Transverse colon (tissue), 4 donors: ENCODE measurements around the gene TMEM25. TPM values are rescaled to one million over a fixed set of nuclear protein-coding genes. Genes with fewer than 3 reads are reported as not detected.

Experiments
- DNase-seq: peaks from one replicate; pipeline ENCODE4 v3.0.0-alpha.2; 2019
- H3K27ac ChIP-seq, 4 donors: fragments of 200-600 bp; sonication (generic); 2 replicates each; pipeline ENCODE4 v1.5.1; 2016 to 2018; ENCODE audit warnings: inconsistent platforms in 4 of 4
- H3K27me3 ChIP-seq: fragments of 200-600 bp; sonication (generic); 2 replicates; pipeline ENCODE4 v1.5.1; 2017; ENCODE audit warnings: inconsistent platforms
- H3K36me3 ChIP-seq, 4 donors: fragments of 200-600 bp; sonication (generic); 2 replicates each; pipeline ENCODE4 v1.5.1; 2017 to 2019; ENCODE audit warnings: inconsistent platforms in 4 of 4
- H3K4me1 ChIP-seq, 4 donors: fragments of 200-600 bp; sonication (generic); 2 replicates each; pipeline ENCODE4 v1.5.1; 2017 to 2020; ENCODE audit warnings: inconsistent platforms in 4 of 4
- H3K4me3 ChIP-seq, 4 donors: fragments of 200-600 bp; sonication (generic); 1 replicate in 1 of 4; 2 replicates in 3 of 4; pipeline versions ENCODE4 v1.5.1 to v1.6.1; 2017 to 2019; ENCODE audit warnings: inconsistent platforms in 4 of 4
- H3K9me3 ChIP-seq, 2 donors: fragments of 200-600 bp; sonication (generic); 2 replicates each; pipeline ENCODE4 v1.5.1; 2017 to 2019; ENCODE audit warnings: inconsistent platforms in 2 of 2
- CTCF ChIP-seq, 5 experiments: fragments of 200-600 bp in 3 of 5; fragments of 450-650 bp in 2 of 5; sonication (generic) in 3 of 5; IDR thresholded peaks; 1 replicate in 2 of 5; 2 replicates in 3 of 5; pipeline ENCODE4 v1.5.1; 2016 to 2017; ENCODE audit warnings: antibody characterized with exemption in 5 of 5, inconsistent platforms in 3 of 5, mild to moderate bottlenecking in 2 of 5, moderate library complexity in 1 of 5
- EP300 ChIP-seq: sonication (generic); formaldehyde crosslinking; IDR thresholded peaks from one replicate; pipeline ENCODE4 v1.6.1; 2017; ENCODE audit warnings: antibody characterized with exemption, low read depth
- POLR2A ChIP-seq: fragments of 450-650 bp; IDR thresholded peaks from one replicate; pipeline ENCODE4 v1.6.1; 2016; ENCODE audit warnings: antibody characterized with exemption, mild to moderate bottlenecking, moderate library complexity
- POLR2AphosphoS5 ChIP-seq, 3 donors: sonication (generic); formaldehyde crosslinking; IDR thresholded peaks; one replicate each; pipeline ENCODE4 v1.6.1; 2016; ENCODE audit warnings: antibody characterized with exemption in 3 of 3
- WGBS, 2 donors: methylation state at CpG; one replicate each; pipeline ENCODE4 v1.1.5; 2018; ENCODE audit warnings: low coverage in 1 of 2; 5-methylcytosine and 5-hydroxymethylcytosine counted together
- in situ Hi-C, 4 donors: fragments of 200-750 bp; cut with MboI; loops; one replicate each; pipeline versions ENCODE4 v1.15.0 to v1.15.1; 2017; ENCODE audit warnings: low sequenced_read_pairs in 3 of 4, low pct_ligation_motif_present in 1 of 4, low pct_unique_long_range_greater_than_20kb in 1 of 4
- intact Hi-C: fragments of 100-400 bp; cut with DNase I; formaldehyde crosslinking; loops from one replicate; pipeline ENCODE4 v1.15.1; 2023; ENCODE audit warnings: low total_unique reads
- total RNA-seq, 4 donors: library from RNA; depleted of rRNA; stranded (reverse); fragments of >200 nt; gene quantifications; one replicate each; pipeline ENCODE4 v1.1.0, GENCODE V29; 2016

Gene TMEM25
- total RNA-seq, 4 donors from 2014 or later, result 1.5 to 37.0 (median 14.5) TPM

- H3K4me3 ChIP-seq, result no peak overlapping the region
- H3K4me1 ChIP-seq, result peaks cover 0 to 10% (median 8%) of the 10 kb centered on the region in 4 donors
- TF ChIP-seq CTCF (IDR thresholded peaks at IDR 0.05), result no peak
- no peak for TF ChIP-seq EP300
- TF ChIP-seq POLR2AphosphoS5 (IDR thresholded peaks at IDR 0.05), result no peak
- no peak for TF ChIP-seq POLR2A
- WGBS, 2 donors, result 89 to 92% methylated on average over 3 to 4 of the region's 4 CpGs
- intact Hi-C loops (no loop called here), in situ Hi-C loops (no loop called here)
- no peak overlapping the region for H3K27ac ChIP-seq
- H3K27me3 ChIP-seq, result no peaks in the 10 kb centered on the region
- no peak for DNase-seq
- no peaks in the 10 kb centered on the region for H3K9me3 ChIP-seq
- peaks cover 0 to 12% (median 3%) of the 10 kb centered on the region in 4 donors for H3K36me3 ChIP-seq
Measured at GRCh38 chr11:118560806-118561205, 29.8 kb downstream of the TMEM25 start.

GRCh38 chr11:118565051-118565450, 34.1 kb downstream of the TMEM25 start:
- no peaks in the 10 kb centered on the region for H3K9me3 ChIP-seq
- H3K27ac ChIP-seq, result peak overlapping the region; percentile 68 to 86 (median 80)
- H3K36me3 ChIP-seq, result no peaks in the 10 kb centered on the region
- peak overlapping the region in 3 of 4 donors; percentile 44 to 82 (median 49) for H3K4me3 ChIP-seq
- TF ChIP-seq CTCF (IDR thresholded peaks at IDR 0.05) (no peak), EP300 (no peak), POLR2AphosphoS5 (IDR thresholded peaks at IDR 0.05) (no peak), POLR2A (no peak)
- no peak for DNase-seq
- H3K4me1 ChIP-seq, result peaks cover 0 to 10% (median 8%) of the 10 kb centered on the region in 4 donors
- 40% methylated on average over 5 of the region's 5 CpGs; no CpG with 5 or more reads in 1 of the 2 donors for WGBS, 2 donors
- in situ Hi-C loops (no loop called here), intact Hi-C loops (no loop called here)
- no peaks in the 10 kb centered on the region for H3K27me3 ChIP-seq

- Histone ChIP-seq H3K27ac (no peak overlapping the region), H3K4me1 (peaks cover 11 to 32% (median 28%) of the 10 kb centered on the region in 4 donors), H3K27me3 (no peaks in the 10 kb centered on the region), H3K36me3 (no peaks in the 10 kb centered on the region), H3K4me3 (no peak overlapping the region), H3K9me3 (no peaks in the 10 kb centered on the region)
- TF ChIP-seq CTCF (IDR thresholded peaks at IDR 0.05) (no peak), EP300 (no peak), POLR2A (no peak), POLR2AphosphoS5 (IDR thresholded peaks at IDR 0.05) (no peak)
- DNase-seq, result no peak
- in situ Hi-C loops (no loop called here), intact Hi-C loops (no loop called here)
- 69% methylated on average over 2 of the region's 2 CpGs; no CpG with 5 or more reads in 1 of the 2 donors for WGBS, 2 donors
Measured at GRCh38 chr11:118569670-118570069, 38.7 kb downstream of the TMEM25 start.

GRCh38 chr11:118570787-118571186, 39.8 kb downstream of the TMEM25 start:
- H3K27me3 ChIP-seq, result no peaks in the 10 kb centered on the region
- WGBS, 2 donors, result 100% methylated on average over 1 of the region's 1 CpG; no CpG with 5 or more reads in 1 of the 2 donors
- DNase-seq, result no peak
- H3K4me3 ChIP-seq, result no peak overlapping the region
- TF ChIP-seq EP300, result no peak
- no peak for TF ChIP-seq POLR2A
- no peak for TF ChIP-seq CTCF (IDR thresholded peaks at IDR 0.05)
- no peak for TF ChIP-seq POLR2AphosphoS5 (IDR thresholded peaks at IDR 0.05)
- no peaks in the 10 kb centered on the region for H3K9me3 ChIP-seq
- H3K4me1 ChIP-seq, result peaks cover 11 to 36% (median 31%) of the 10 kb centered on the region in 4 donors
- intact Hi-C loops, result no loop called here
- H3K36me3 ChIP-seq, result no peaks in the 10 kb centered on the region
- in situ Hi-C loops, result no loop called here
- peak overlapping the region in 3 of 4 donors; percentile 95 to 99 (median 99) for H3K27ac ChIP-seq
